Ureter (tissue), 1 donor: ENCODE measurements around the gene FBXW4. TPM values are rescaled to one million over a fixed set of nuclear protein-coding genes. Genes with fewer than 3 reads are reported as not detected.
"Not testable (repeated sequence)": the region's sequence is repeated elsewhere in the genome, so short reads cannot be mapped to it uniquely, and the experiment has no call there.

ENCODE experiments used
- DNase-seq: peaks from one replicate; pipeline ENCODE4 v3.0.0-alpha.2; 2020; ENCODE audit warnings: low spot score
- total RNA-seq: library from RNA; stranded (reverse); gene quantifications from one replicate; pipeline ENCODE4 v1.2.4, GENCODE V29; 2023
- donor health status: DM: yes; HTN: yes; CAD: no.

Gene FBXW4
- total RNA-seq, 1 donor from 2014 or later = 94.5 TPM

DNA sequence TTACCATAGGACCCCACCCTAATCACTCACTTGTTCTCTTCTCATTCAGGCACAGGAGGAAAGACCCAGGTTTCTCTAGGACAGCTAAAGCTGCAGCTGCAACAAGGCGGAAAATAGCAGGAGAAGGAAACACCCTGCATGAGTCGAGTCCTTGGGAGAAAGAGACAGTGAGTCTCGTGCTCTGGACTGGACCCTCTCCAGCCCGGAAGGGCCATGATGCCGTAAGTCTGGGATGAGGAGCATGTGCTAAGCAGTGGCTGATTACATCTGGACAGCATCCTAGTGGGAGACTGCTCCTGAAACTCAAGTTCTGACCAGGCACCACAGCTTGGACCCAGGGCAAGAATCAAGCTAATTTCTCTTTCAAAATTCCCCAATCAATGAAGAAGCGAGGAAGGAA is 39.4 kb downstream of the FBXW4 start:
- DNase-seq = no peak

DNA sequence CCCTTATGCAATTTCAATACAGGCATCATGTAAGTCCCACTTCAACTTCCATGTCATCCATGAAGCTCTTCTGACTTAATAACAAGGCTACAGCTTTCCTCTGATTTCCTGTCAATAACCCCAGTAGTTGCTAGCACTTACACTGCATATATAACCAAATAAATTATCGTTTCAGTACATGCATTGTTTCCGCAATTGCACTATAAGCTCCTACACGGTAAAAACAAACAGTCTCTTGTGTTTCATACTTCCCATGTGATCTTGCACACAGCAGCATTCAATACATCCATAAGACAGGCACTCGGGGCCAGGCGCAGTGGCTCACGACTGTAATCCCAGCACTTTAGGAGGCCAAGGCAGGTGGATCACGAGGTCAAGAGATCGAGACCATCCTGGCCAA is 41.4 kb downstream of the FBXW4 start:
- no peak for DNase-seq

DNA sequence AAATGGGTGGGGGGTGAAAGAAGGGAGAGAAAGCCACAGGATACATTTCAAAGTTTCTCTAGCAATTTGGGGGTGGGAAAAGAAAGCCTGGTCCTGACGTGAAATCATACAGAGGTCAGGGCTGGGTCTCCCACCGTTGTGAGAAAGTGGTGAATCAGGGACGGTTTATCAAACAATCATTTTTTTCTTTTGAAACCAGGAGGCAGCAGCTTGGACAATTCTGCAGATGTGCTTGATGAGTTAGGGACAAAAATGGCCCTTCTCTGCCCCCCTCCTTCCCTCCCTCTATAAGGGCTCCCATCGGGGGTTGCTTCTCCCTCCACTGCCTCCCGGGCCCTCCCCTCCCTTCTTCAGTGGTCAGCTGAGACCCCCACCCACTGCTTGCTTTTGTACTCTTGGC is 43.6 kb downstream of the FBXW4 start:
- DNase-seq = no peak

DNA sequence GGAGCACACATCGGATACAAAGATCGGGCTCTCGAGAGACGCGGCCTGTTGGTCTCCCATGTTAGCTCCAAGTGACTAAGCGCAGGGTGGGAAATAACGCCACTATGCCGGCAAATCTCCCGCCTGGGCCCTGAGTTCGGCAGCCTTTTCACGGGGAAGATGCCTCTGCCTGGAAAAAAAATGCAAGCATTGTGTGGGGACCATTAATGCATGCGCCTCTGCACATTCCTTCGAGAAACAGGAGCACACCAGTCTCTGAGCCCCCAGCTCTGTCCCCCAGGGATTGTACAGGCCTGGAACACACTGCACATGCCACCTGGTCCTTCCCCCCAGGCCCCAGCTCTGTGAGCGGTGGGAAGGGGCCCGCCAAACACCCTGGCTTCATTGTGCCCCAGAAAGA is 44.1 kb downstream of the FBXW4 start:
- no peak for DNase-seq

DNA sequence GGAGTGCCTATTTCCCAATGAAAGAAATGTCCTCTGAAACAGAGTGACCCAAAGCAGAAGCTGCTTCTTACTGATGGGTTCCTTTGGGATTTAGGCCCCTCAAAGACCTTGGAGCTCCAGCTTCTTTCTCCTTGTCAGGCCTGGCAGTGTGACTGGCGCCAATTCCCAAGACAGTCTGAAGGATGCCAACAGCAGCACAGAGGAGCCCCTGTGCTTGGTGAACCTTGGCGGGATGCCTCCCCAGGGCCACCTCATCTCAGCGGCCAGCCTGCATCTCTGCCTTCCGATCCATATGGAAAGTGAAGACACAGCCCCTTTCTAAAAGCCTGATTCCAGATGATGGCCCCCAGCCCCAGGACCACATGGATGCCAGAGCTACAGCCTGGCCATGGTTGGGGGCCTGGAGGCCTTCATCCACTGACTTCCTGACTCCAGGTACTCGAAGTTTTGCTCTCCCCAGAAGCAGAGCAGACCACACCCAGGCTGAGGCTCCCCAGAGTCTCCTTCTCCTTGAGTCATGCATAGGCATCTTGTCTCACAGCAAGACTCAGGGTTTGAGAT is 45.4 kb downstream of the FBXW4 start:
- no peak for DNase-seq

DNA sequence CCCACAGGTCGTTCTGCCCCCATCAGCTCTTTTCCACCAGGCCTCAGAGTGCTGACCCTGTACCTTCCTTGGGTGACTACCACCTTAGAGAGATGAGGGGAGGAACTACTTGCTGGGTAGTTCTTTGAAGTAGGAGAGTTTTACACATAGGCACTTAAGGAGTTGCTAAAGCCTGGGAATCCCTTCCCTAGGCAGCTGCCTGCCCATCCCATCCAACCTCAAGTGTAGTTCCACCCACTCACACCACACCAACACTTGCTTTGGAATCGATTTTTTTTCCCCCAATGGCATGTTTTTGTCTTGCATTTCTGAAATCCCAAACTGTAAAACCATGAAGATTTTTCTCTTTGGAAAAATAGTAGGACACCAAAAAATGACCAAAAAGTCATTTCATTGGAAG is 47.7 kb downstream of the FBXW4 start:
- DNase-seq = no peak

DNA sequence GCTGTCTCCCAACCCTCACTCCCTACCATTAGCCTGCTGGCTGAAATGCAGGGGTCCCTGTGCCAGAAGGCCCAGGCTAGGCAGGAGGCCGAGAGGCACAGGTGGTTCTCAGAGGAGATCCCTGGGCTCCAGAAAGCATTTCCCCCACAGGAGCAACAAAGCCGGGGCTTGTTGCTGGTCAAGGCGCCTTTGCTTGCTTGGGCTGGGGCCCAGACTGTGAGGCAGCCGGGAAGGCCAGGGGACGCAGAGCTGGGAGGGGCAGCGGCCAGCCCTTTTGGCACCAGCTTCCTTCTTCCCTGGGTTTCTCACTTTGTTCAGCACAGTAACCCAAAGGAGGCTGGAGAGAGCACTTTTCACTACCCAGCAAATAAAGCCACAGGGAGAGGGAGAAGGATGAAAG is 48.6 kb downstream of the FBXW4 start:
- DNase-seq = no peak

DNA sequence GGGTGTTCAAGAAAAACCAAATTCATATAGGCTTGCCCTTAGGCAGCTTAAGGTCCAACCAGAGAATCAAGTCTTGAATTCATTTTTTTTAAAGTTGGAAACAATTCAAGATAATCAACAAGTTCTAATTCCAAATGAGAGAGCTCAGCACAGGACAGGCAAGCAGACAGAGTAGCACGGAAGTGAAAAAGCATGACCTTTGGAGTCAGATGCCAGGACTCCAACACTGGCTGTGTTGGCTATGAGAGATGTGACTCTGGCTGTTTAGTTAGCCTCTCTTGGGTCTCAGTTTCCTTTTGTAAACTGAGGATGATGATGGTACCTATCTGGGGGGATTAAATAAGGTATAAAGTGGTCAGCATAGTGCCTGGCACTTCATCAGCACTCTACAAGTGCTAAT is 49.3 kb downstream of the FBXW4 start:
- no peak for DNase-seq

DNA sequence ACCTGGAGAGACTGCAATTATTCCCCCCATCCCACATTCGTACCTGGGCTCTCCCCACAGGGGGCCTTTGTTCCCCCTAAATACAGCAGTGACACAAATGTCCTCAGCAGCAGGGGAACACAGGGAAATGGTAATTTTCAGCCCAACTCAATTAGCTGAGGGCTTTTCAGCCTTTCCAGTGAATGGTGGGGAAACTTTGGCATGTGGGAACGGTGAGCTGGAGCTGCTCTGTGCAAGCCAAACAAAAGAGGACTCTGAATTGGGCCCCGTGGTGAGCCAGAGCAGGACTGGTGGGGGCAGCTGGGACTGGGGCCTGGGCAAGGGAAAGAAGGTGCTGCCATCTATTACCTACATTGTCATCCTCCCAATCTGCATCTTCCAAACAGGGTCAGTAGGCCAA is 51.0 kb downstream of the FBXW4 start:
- no peak for DNase-seq

DNA sequence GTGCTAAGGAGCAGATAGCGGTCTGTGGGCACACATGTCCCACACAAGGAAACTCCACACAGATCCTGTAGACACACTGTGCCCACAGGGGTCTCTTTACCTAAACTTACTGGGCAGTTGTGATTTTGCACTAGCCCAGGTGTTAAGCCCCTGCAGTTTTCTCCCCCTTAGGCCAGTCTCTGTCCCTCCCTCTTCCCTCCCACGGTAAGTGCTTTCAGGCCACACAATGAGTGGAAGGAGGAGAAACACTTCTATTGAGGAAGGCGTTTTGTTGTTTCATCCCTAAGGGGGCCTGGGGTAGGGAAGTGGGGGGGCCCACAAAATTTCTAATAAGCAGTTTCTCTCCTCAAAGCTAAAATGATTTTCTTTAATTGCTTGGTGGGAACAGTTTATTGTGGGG is 51.4 kb downstream of the FBXW4 start:
- DNase-seq = no peak

DNA sequence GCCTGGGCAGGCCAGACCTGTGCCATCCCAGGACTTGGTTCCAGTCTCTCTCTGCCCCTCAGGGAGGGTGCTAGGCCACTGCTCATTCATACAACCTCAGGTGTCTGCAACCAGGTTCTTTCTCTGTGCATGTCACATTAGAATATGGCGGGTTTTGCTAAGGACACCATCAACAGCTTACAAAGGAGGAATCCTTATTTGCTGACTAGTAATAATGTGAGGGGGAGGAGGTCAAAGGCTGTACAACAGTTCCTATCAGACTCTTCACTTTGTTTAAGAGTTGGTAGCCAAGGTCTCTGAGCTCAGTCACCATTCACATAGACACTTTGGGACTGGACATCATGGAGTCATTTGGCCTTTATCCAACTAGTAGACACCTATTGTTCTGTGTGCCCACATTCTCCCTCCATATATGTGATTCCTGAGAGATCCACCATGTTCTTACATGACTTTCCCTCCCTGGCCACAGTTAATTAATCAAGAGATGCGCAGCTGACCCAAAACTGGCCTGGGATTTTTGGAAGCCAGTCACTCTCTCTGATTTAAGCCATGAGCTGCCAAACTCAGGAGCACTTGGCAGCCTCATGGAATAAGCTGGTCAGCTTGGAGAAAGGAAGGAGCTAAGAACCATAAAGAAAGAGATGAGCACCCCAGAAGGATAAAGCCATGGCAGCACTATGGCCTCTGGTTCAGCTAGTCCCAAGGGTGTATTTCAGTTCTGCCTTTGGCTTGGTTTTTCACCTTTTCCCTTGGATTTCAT is 55.6 kb downstream of the FBXW4 start:
- no peak for DNase-seq

DNA sequence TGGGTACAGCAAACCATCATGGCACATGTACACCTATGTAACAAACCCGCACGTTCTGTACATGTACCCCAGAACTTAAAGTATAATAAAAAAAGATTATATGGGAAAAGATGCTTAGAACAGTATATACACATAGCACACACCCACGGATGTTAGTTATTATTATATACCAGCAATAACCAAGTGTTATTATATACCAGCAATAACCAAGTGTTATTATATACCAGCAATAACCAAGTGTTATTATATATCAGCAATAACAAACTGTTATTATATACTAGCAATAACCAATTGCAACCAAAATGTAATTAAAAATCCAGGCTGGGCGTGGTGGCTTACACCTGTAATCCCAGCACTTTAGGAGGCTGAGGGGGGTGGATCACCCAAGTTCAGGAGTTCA is 61.5 kb downstream of the FBXW4 start:
- not testable (repeated sequence) for DNase-seq

DNA sequence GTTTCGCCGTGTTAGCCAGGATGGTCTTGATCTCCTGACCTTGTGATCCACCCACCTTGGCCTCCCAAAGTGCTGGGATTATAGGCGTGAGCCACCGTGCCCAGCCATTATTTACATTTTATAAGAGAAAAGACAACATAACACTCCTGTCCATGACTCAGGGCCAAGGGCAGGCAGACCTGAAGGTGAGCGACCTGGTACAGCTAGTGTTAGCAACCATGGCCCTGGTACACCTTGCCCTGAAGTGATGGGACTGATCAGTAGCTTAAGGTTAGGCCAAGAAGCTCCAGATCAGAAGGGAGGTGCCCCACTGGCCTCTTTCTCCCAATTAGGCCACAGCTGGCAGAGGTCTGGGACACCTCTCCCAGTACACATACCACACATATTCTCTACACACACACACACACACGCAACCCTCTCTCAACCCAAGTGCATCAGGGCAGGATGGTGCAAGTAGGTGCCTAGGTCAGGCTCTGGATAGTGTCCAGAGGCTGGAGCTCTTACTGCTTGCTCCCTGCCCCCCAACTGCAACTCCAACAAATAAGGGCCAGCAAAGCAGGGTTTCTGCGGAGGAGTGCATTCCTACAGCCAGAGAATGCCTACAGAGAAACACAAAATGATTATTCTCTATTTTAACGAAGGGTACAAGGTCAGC is 63.0 kb downstream of the FBXW4 start:
- no peak for DNase-seq

DNA sequence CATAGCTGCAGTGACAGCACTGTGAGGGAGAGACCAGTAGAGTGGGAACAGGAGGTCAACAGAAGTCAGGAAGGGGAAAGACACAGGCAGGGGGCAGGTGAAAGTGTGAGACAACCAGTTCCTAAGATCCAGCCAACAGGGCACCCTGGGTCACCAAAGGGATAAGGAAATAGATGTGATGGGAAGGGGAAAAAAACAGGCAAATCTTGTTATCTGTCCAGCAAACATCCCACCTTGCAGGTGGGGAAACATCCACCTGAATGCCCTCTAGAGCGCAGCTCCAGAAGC is 64.4 kb downstream of the FBXW4 start:
- no peak for DNase-seq

DNA sequence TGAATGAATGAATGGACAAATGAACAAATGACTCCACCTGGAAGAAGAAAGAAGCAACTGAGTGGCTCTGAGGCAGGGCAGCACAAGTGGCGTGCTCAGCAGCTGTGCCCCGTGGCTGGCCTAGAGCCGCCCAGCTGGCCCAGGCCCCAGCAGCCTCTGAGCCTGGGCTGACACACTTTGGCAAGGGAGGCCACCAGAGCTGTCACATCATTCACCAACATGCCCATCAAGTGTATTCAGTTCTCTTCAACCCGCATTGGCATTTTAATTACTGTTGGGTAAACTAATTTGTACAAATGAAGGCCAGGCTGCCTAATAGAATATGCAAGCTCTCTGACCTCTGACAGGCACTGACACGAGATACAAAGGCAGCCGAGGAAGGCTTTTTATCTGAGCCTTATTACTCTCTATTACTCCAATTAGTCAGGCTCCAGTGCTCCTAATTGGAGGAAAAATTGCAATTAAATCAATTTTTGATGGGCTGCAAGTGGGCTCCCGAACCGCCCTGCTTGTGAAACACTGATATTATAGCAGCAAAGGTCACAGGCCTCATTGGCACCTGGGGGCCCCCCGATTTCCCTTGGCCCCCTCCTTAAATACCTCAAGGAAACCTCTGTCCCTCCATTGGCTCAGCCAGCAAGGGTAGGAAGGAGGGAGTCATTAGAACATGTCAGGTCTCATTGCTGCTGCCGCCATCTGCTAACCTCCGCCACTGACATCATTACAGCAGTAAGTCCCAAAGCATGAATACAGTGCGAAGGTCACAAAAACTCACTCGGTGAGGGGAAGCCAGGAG is 64.9 kb downstream of the FBXW4 start:
- DNase-seq = no peak

DNA sequence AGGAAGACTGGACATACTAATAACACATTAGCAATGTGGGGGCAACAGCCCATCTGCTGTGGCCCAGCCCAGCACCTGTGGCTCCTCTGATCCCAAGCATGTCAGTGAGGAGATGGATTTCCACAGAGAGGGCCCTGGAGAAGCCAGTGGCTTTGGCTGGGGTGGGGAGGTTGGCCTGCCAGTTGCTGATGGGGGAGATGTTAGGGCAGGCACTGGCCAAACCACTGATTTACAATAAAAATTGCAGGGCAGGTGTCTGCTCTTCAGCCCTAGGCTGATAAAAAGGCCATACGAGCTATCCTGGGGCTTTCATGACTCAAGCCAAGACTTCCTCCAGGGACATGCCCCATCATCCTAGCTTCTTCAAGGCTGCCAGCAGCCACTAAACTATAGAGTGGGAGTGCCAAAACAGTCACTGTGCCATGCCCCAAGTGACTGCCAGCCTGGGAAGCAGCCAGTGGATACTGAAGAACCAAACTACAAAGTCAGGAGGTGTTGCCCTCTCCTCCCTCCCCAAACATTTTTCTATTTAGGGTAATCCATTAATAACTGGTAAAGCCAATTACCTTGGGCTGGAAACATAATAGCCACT is 69.1 kb downstream of the FBXW4 start:
- no peak for DNase-seq

DNA sequence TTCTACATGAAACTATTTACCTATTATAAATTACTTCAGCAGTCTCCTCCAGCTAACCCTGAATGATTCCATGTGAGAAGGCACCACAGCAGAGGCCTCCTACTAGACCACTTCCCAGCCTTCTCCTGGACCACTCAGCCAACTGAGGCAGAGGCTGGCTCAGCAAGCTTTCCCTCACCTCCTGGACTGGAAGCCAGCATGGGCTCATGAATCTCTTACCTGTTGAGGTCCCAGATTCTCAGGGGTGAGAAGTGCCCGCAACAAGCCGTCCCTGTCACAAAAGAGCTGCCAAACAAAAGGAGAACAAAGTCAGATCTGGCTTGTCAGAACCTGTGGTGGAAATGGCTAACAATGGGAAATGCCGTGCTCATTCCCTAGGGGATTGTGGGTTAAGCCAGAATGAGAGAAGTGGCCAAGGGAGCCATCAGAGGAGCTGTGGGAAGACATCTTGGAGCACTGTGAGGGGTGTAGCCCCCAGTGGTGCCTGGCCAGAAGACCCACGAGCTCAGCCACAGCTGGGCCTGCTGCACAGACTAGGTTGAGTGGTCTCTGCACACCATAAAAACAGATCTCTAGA is 70.4 kb downstream of the FBXW4 start:
- DNase-seq = no peak

DNA sequence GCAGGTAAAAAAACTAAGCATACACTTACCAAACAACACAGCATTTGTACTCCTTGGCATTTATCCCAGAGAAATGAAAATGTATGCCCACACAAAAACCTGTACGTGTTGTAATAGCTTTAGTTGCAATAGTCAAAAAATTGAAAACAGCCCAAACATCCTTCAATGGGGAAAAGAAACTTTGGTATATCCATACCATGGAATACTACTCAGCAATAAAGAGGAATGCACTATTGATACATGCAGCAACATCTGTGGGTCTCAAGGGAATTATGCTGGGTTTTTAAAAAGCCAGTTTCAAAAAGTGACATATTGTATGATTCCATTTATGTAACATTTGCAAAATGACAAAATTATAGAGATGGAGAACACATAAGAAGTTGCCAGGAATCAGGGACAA is 71.4 kb downstream of the FBXW4 start:
- DNase-seq = no peak

DNA sequence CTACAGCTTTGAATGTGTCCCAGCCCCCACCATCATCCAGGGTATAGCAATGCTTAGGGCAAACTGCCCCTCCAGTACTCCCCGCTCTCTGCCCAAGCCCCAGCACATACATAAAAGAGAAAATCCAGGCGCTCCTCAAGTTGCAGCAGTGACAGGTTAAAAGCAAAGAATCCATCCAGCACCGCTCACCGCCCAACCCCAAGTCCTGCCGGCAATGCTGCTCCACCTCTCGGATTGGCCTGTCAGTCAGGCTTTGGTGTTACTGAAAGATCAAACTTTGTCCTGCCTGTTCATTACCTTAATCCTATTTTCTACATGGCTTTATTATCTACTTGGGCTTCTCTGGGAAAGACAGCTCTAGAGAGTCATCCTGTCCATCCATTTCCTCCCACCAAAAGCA is 75.0 kb downstream of the FBXW4 start:
- no peak for DNase-seq

DNA sequence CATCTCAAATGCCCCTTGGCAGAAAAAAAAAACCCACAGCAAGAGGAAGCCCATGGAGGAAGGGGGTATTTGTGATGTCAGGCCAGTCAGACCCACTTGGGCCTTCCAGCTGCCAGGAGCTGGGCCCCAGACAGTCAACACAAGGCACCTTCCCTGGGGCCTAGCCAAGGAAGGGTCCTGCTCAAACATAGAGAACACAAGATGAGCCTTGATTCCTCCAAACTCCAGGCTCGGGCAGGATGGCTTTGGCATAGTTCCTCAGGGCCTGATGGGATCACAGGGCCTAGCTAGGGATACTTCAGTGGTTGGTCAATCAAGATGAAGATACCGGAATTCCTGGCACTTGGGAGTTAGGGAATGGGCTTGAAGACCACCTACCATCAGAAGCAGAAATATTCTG is 76.1 kb downstream of the FBXW4 start:
- no peak for DNase-seq

DNA sequence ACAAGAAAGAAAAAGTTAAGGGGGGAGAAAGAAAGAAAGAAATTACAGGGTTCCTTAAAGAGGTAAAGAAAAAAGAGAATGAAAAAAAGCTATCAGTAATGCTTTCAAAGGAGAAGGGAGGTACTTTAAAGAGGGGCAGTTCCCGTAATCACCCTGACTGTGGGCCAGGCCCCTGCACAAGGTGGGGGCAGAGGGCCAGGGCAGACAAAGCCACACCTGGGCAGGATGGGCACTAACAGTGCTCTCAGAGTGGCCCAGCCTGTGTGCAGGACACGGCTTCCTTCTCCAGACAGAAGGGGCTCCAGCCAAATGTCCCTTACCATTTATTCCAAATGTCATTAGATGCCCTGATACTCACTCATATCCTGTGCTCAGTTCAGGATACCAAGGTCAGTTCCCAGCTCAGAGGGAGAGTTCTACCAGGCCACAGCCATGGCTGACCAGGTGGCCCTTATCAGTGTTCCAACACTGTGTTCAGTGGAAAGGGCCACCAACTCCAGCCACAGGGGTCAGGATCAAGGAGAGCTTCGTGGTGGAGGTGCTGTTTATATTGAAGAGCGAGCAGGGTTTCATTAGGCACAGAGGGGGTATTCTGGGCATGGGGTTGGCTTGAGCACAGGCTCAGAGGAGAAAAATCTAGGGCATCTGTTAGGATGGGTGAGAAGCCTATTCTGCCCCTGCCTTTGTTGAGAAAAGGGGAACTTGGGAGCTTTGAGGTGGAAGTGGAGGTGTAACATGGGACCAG is 77.0 kb downstream of the FBXW4 start:
- no peak for DNase-seq
